Stimulated activated CD4-positive, alpha-beta T cell treated with anti-CD3 and anti-CD28 coated beads, Interleukin-12 subunit alpha, Interleukin-12 subunit beta, amount 100 ng/mL, for 48 hours (primary cell): ENCODE data around the gene CR1.
"Not testable (repeated sequence)": the region's sequence is repeated elsewhere in the genome, so short reads cannot be mapped to it uniquely, and the experiment has no call there.

Experiments used
- DNase-seq, 3 donors: peaks; one replicate each; pipeline ENCODE4 v3.0.0-alpha.2; 2020; ENCODE audit warnings: low read depth in 2 of 3, low spot score in 1 of 3

The CR1 gene

GRCh38 chr1:207495801-207496792 is at the start of gene CR1:
Gene CR1 (plus strand): TSS chr1:207496157. CDS start chr1:207496268, 111 bp downstream.
- DNase-seq: peak in 2 of 3 donors; percentile 2 to 15

GRCh38 chr1:207453710-207454045 is 42.3 kb upstream of the CR1 start:
- no peak for DNase-seq

- peak; percentile 25 to 39 (median 28) for DNase-seq
Observed at GRCh38 chr1:207454046-207454964, 41.7 kb upstream of the CR1 start, which contains the start of gene CR2. Gene CR2 (plus strand): TSS chr1:207454328. CDS start chr1:207454419, 91 bp downstream.

- no peak for DNase-seq
Observed at GRCh38 chr1:207455183-207455754, 40.7 kb upstream of the CR1 start.

- DNase-seq: no peak
Observed at GRCh38 chr1:207458414-207458813, 37.5 kb upstream of the CR1 start.

GRCh38 chr1:207459008-207459407 is 36.9 kb upstream of the CR1 start:
- DNase-seq: no peak

DNA sequence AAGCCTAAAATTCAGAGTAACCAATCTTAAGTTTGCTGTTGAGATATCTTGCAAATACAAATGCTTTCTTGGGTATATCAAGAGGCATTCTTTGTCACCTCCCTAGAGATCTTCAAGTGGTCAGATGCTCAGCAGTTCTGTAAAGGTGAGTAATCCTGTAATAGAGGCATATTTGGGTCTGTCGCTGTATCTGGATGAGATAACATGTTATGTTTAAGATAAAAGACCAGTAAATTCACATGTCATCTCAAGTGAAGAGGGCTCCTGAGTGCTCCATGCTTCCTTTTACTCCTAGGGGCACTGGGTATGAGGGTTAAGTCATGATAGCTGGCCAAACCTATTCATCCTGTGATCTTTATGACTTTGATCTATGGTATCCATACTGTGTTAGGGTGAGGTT is 34.3 kb upstream of the CR1 start:
- DNase-seq: no peak

GRCh38 chr1:207462535-207462934 is 33.4 kb upstream of the CR1 start:
- no peak for DNase-seq

- no peak for DNase-seq
Observed at GRCh38 chr1:207463021-207463420, 32.9 kb upstream of the CR1 start.

DNA sequence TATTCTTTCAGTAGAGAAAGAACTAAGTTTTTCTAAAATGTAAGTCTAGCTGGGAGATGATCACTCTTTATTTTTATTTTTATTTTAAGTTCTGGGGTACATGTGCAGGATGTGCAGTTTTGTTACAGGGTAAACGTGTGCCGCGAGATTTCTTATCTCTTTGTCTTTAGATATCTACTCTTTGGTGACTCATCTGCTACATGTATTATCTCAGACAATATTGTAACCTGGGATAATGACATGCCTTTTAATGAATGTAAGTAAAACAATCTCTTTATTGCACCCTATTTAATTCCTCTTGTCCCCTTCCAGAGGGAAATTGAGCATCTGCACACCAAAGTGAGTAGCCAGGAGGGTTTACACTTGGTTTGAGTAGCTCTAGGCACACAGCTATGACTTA is 32.4 kb upstream of the CR1 start:
- no peak for DNase-seq

- no peak for DNase-seq
Observed at GRCh38 chr1:207470927-207471326, 25.0 kb upstream of the CR1 start.

GRCh38 chr1:207474210-207474609 is 21.7 kb upstream of the CR1 start:
- no peak for DNase-seq

DNA sequence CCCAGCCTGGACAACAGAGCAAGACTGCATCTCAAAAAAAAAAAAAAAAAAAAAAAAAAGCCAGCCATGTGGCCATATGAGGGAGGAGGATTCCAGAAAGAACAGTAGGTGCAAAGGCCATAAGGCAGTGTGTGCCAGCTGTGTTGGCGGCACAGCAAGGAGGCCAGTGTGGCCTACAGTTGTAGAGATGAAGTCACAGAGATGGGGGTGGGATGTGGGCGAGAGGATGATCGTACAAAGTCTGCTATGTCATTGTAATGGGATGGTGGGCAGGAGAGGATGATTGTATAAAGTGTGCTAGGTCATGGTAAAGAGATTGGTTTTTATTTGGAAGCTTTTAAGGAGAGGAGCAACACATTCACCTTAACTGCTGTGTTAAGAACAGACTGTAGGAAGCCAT is 9.8 kb upstream of the CR1 start:
- no peak for DNase-seq

DNA sequence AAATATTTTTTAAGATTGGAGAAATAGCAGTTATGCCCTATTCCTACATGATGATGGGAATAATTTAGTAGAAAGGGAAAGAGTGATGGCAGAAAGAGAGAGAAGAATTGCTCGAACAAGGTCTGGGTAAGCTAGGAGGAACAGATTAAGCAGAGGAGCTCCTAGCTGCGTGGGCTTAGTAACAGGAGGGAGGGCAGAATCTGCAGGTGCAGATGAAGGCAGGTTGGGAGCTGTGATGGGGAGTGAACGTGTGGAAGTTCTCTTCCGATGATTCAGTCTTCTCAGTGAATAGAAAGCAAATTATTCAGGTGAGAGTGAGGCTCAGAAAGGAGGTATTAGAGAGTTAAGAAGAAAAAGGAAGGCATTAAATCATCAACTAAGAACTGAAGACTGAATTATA is 8.3 kb upstream of the CR1 start:
- DNase-seq: no peak

DNA sequence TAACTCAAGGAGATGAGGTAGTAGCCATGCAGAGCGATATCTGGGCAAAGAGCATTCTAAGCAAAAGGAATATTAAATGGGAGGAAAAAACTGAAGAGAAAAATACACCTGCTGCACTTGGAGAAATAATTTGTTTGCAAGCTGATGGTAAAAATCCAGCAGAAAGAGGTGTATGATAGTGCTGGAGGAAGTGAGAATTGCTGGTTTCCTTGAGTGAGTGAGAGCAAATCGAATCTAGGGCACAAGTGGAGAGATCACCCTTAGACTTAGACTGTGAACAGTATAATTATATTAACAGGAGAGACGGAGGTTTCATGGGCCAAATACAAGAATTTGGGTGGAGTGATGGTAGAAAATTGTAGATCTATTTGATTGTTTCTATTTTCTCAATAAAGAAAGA is 2.7 kb upstream of the CR1 start:
- no peak for DNase-seq

DNA sequence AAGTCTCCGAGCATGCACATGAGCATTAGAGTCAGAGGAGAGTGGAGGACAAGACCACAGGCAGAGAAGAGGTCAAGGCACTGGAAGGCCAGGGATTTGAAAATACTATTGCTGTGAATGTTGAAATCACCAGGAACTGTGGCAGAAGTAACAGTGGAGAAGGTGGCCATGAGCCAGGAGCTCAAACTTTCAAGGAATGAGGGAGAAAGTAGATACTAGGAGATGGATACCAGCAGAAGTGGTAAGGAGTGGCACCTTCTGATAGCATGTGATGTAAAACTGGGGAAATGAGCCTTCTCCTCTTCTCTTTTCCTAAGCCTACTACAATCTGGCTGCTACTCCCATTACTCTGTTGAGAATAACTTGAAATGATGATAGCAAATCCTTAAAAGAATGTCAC is 1.8 kb upstream of the CR1 start:
- no peak for DNase-seq

- not testable (repeated sequence) for DNase-seq
Observed at GRCh38 chr1:207495281-207495680, 676 bp upstream of the CR1 start.

GRCh38 chr1:207497941-207498340 is 2.0 kb downstream of the CR1 start:
- DNase-seq: no peak

- DNase-seq: peak; percentile 44 to 58 (median 46)
Observed at GRCh38 chr1:207499573-207499972, 3.6 kb downstream of the CR1 start.

GRCh38 chr1:207500306-207500705 is 4.3 kb downstream of the CR1 start:
- DNase-seq: peak in 1 of 3 donors; percentile 29

DNA sequence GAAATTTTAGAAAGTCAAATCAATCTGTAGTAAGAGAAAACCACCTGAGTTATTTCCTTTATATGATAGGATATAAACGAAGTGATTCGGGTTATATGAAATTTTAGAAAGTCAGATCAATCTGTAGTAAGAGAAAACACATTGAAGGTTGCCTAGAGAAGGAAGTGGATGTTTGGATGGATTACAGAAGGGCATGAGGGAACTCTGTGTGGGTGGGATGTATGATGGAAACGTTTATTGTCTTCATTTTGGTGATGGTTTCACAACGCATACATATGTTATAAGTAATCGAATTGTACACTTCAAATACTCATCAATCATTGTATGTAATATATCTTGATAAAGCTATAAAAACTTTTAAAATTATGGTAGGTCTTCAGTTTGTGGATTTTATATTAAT is 5.1 kb downstream of the CR1 start:
- DNase-seq: no peak
